ENCODE results near the gene CTNND2. TPM values are rescaled to one million over a fixed set of nuclear protein-coding genes. Genes with fewer than 3 reads are reported as not detected.

The CTNND2 gene
- total RNA-seq, 4 donors from 2014 or later = 8.3 TPM; not detected in 3

GRCh38 chr5:10933121-10933520 lies 971.1 kb downstream of the CTNND2 start:
- TF ChIP-seq CTCF (IDR thresholded peaks at IDR 0.05; ENCODE audit: low read depth) = no peak

GRCh38 chr5:10932426-10932825 lies 971.8 kb downstream of the CTNND2 start:
- TF ChIP-seq CTCF (IDR thresholded peaks at IDR 0.05; ENCODE audit: low read depth) = no peak

GRCh38 chr5:10927608-10928007 lies 976.6 kb downstream of the CTNND2 start:
- TF ChIP-seq CTCF (IDR thresholded peaks at IDR 0.05; ENCODE audit: low read depth) = no peak

GRCh38 chr5:10923310-10923709 lies 980.9 kb downstream of the CTNND2 start:
- no peak for TF ChIP-seq CTCF (IDR thresholded peaks at IDR 0.05; ENCODE audit: low read depth)

Small RNA genes within 50 kb of the gene (small RNA-seq; reads per million reads assigned to genes)
- not detected for gene RNU6-429P

Data from subcutaneous adipose tissue (tissue), 4 donors.